HCT116 (cell line): ENCODE results near the gene AMZ1. TPM values are rescaled to one million over a fixed set of nuclear protein-coding genes. Genes with fewer than 3 reads are reported as not detected.

ENCODE experiments used
- ATAC-seq: fragments of 200-7000 bp; cut with Tn5 transposase; 2 replicates; pipeline ENCODE4 v1.9.1; 2020; ENCODE audit warnings: mild to moderate bottlenecking, moderate library complexity
- BruUV-seq: library from RNA; stranded (reverse); fragments of 400-500 nt; replicated peaks from 2 replicates; lab custom pipeline; 2021; lab: Mats Ljungman, UMichigan
- CTCF ChIA-PET: fragments of 300-600 bp; sonication (Branson Sonifier 250); formaldehyde crosslinking; loops from one replicate; lab custom pipeline; 2021; ENCODE audit warnings: antibody characterized with exemption; lab: Charles Lee
- POLR2A ChIA-PET: fragments of 300-600, 350-600 bp; sonication (Branson Sonifier 250); formaldehyde crosslinking; loops from one replicate; lab custom pipeline; 2021; ENCODE audit warnings: antibody characterized with exemption; lab: Charles Lee
- RAD21 ChIA-PET, 2 experiments: fragments of 300-600 bp; sonication (Branson Sonifier 250); formaldehyde crosslinking; loops; one replicate each; lab custom pipeline; 2023; ENCODE audit warnings: low total read pairs in 2 of 2; ENCODE audit not compliant: uncharacterized antibody in 2 of 2, unreplicated experiment in 2 of 2, low non-redundant PET in 1 of 2; lab: Charles Lee
- DNase-seq: peaks from one replicate; pipeline ENCODE4 v3.0.0-alpha.2; 2010; ENCODE audit warnings: low read depth, low spot score
- H2AFZ ChIP-seq: fragments of 200-600 bp; shearing (Covaris generic), sonication (generic); 2 replicates; pipeline ENCODE4 v1.6.1; 2017; ENCODE audit warnings: low read depth, mixed run types, mixed read lengths, antibody characterized with exemption, low read length; ENCODE audit not compliant: poor library complexity, severe bottlenecking
- H3K27ac ChIP-seq: 2 replicates; pipeline ENCODE4 v1.5.1; 2012; ENCODE audit warnings: low read depth, low read length
- H3K27me3 ChIP-seq: fragments of 200-600 bp; sonication (generic); 2 replicates; pipeline ENCODE4 v1.6.1; 2016; ENCODE audit warnings: mixed run types, low read length, mixed read lengths; ENCODE audit not compliant: insufficient read depth
- H3K36me3 ChIP-seq, 2 experiments: fragments of 200-500 bp in 1 of 2; fragments of 200-600 bp in 1 of 2; sonication (Bioruptor generic) in 1 of 2; sonication (generic) in 1 of 2; 2 replicates each; pipeline versions ENCODE4 v1.5.1 to v1.6.1; 2014 to 2016; ENCODE audit warnings: low read length in 2 of 2, inconsistent platforms in 1 of 2, mixed read lengths in 1 of 2, mixed run types in 1 of 2; ENCODE audit not compliant: insufficient read depth in 2 of 2, control insufficient read depth in 1 of 2
- H3K4me1 ChIP-seq, 2 experiments: fragments of 200-600 bp in 1 of 2; sonication (generic) in 1 of 2; 2 replicates each; pipeline versions ENCODE4 v1.5.1 to v1.6.1; 2012 to 2017; ENCODE audit warnings: low read length in 2 of 2, inconsistent platforms in 1 of 2, mild to moderate bottlenecking in 1 of 2, mixed read lengths in 1 of 2, mixed run types in 1 of 2, moderate library complexity in 1 of 2; ENCODE audit not compliant: insufficient read depth in 2 of 2, control insufficient read depth in 1 of 2
- H3K4me2 ChIP-seq: fragments of 200-600 bp; sonication (generic); 2 replicates; pipeline ENCODE4 v1.6.1; 2017; ENCODE audit warnings: mixed run types, low read length, mixed read lengths
- H3K4me3 ChIP-seq, 2 experiments: fragments of 200-600 bp in 1 of 2; sonication (generic) in 1 of 2; replicated peaks in 1 of 2; 2 replicates each; pipeline ENCODE4 v1.5.1; 2011 to 2016; ENCODE audit warnings: low read length in 2 of 2, control low read depth in 1 of 2, low read depth in 1 of 2, mild to moderate bottlenecking in 1 of 2, mixed read lengths in 1 of 2, mixed run types in 1 of 2
- H3K79me2 ChIP-seq: fragments of 200-600 bp; sonication (generic); 2 replicates; pipeline ENCODE4 v1.6.1; 2017; ENCODE audit warnings: mild to moderate bottlenecking, mixed run types, low read length, moderate library complexity, mixed read lengths; ENCODE audit not compliant: insufficient read depth
- H3K9ac ChIP-seq: fragments of 200-600 bp; sonication (generic); 2 replicates; pipeline ENCODE4 v1.6.1; 2016; ENCODE audit warnings: low read length, mixed read lengths
- H3K9me2 ChIP-seq: fragments of 200-600 bp; sonication (generic), shearing (Covaris generic); 2 replicates; pipeline ENCODE4 v1.6.1; 2017; ENCODE audit warnings: mixed run types, mild to moderate bottlenecking, moderate library complexity; ENCODE audit not compliant: insufficient read depth
- H3K9me3 ChIP-seq, 2 experiments: fragments of 200-500 bp in 1 of 2; fragments of 200-600 bp in 1 of 2; sonication (Bioruptor generic) in 1 of 2; sonication (generic) in 1 of 2; 2 replicates each; pipeline ENCODE4 v1.6.1; 2014 to 2017; ENCODE audit warnings: low read length in 2 of 2, mixed read lengths in 2 of 2, inconsistent platforms in 1 of 2, low read depth in 1 of 2, mild to moderate bottlenecking in 1 of 2, mixed run types in 1 of 2, moderate library complexity in 1 of 2; ENCODE audit not compliant: control insufficient read depth in 1 of 2, insufficient read depth in 1 of 2
- H4K20me1 ChIP-seq: fragments of 200-600 bp; sonication (generic), shearing (Covaris generic); 2 replicates; pipeline ENCODE4 v1.6.1; 2017; ENCODE audit warnings: mixed run types, mild to moderate bottlenecking, moderate library complexity; ENCODE audit not compliant: insufficient read depth
- ATF3 ChIP-seq: IDR thresholded peaks from 2 replicates; pipeline ENCODE4 v1.6.1; 2012
- CBX3 ChIP-seq: IDR thresholded peaks from 2 replicates; pipeline ENCODE4 v1.6.1; 2012; ENCODE audit warnings: low read depth
- CEBPB ChIP-seq: IDR thresholded peaks from 2 replicates; pipeline ENCODE4 v1.6.1; 2012; ENCODE audit warnings: low read depth
- EGR1 ChIP-seq: IDR thresholded peaks from 2 replicates; pipeline ENCODE4 v1.6.1; 2012; ENCODE audit warnings: low read depth
- ELF1 ChIP-seq: IDR thresholded peaks from 2 replicates; pipeline ENCODE4 v1.6.1; 2012; ENCODE audit warnings: low read depth, borderline replicate concordance
- EZH2phosphoT487 ChIP-seq: fragments of 200-600 bp; IDR thresholded peaks from 2 replicates; pipeline ENCODE4 v1.6.1; 2018; ENCODE audit warnings: antibody characterized with exemption, borderline replicate concordance
- FOSL1 ChIP-seq: IDR thresholded peaks from 2 replicates; pipeline ENCODE4 v1.6.1; 2012; ENCODE audit warnings: low read depth
- JUND ChIP-seq: IDR thresholded peaks from 2 replicates; pipeline ENCODE4 v1.6.1; 2012
- MAX ChIP-seq: IDR thresholded peaks from 2 replicates; pipeline ENCODE4 v1.6.1; 2012
- POLR2A ChIP-seq: IDR thresholded peaks from 2 replicates; pipeline ENCODE4 v1.7.0; 2011; ENCODE audit warnings: borderline replicate concordance; ENCODE audit not compliant: insufficient read depth, insufficient read length; ENCODE audit errors: extremely low read depth
- POLR2AphosphoS5 ChIP-seq: IDR thresholded peaks from 2 replicates; pipeline ENCODE4 v1.6.1; 2011; ENCODE audit warnings: mild to moderate bottlenecking, low read depth, low read length, moderate library complexity
- RAD21 ChIP-seq: IDR thresholded peaks from 2 replicates; pipeline ENCODE4 v1.6.1; 2012; ENCODE audit warnings: low read depth, mild to moderate bottlenecking
- SIN3A ChIP-seq: IDR thresholded peaks from 2 replicates; pipeline ENCODE4 v1.6.1; 2012; ENCODE audit warnings: low read depth
- SP1 ChIP-seq: IDR thresholded peaks from 2 replicates; pipeline ENCODE4 v1.6.1; 2012; ENCODE audit warnings: low read depth
- SRF ChIP-seq: IDR thresholded peaks from 2 replicates; pipeline ENCODE4 v1.6.1; 2012; ENCODE audit warnings: low read depth
- intact Hi-C: fragments of 100-400 bp; cut with micrococcal nuclease; formaldehyde crosslinking; loops from 2 replicates; pipeline ENCODE4 v1.10.0; 2022
- total RNA-seq: library from RNA; stranded (reverse); gene quantifications from one replicate; pipeline ENCODE4 v1.2.1, GENCODE V29; 2021; ENCODE audit not compliant: unreplicated experiment

Gene AMZ1
- total RNA-seq, 1 experiment from 2014 or later = not detected

- Histone ChIP-seq H3K4me1 (peaks cover 42 to 49% of the 10 kb centered on the region in 2 experiments), H3K36me3 (no peaks in the 10 kb centered on the region), H2AFZ (no peak overlapping the region), H3K27me3 (no peaks in the 10 kb centered on the region), H3K9me3 (no peaks in the 10 kb centered on the region), H3K79me2 (peaks cover 8% of the 10 kb centered on the region; the same call in 1 of the 2 replicates), H3K4me2 (peak overlapping the region; percentile 72), H3K4me3 (peak overlapping the region; percentile 8 to 45), H3K9ac (peak overlapping the region; percentile 52), H4K20me1 (no peaks in the 10 kb centered on the region), H3K9me2 (no peaks in the 10 kb centered on the region), H3K27ac (peak overlapping the region; percentile 93)
- BruUV-seq = no TSS peak
- intact Hi-C loops = no loop called here
- TF ChIP-seq FOSL1 (peak; percentile 99), EGR1 (peak; percentile 78), RAD21 (no peak), CEBPB (peak; percentile 86), POLR2AphosphoS5 (no peak), SRF (peak; percentile 49; the same call in 1 of the 2 replicates), ELF1 (no peak), SP1 (peak; percentile 70), ATF3 (peak; percentile 22; the same call in 1 of the 2 replicates), JUND (peak; percentile 95), SIN3A (no peak), POLR2A (no peak), CBX3 (peak; percentile 78; the same call in 1 of the 2 replicates), EZH2phosphoT487 (no peak), MAX (peak; percentile 59; the same call in 1 of the 2 replicates)
- DNase-seq (peak; percentile 88), ATAC-seq (peak; percentile 84)
- ChIA-PET RAD21 (no interaction called here), POLR2A (interaction anchor here (1.0 to 1.5 kb wide), 2 partner anchors 37 to 52 kb away, joined by 3 to 4 read pairs; no protein-coding TSS in a partner anchor), CTCF (no interaction called here)
Measured at GRCh38 chr7:2757904-2758672, 70.1 kb downstream of the AMZ1 start.
